HEK293 (cell line): ENCODE data around the gene FBXO9.
A peak's percentile ranks its signal among the peaks of the same experiment; 100 is the strongest.

Experiments used
- CTCF ChIA-PET: fragments of 350-600 bp; formaldehyde crosslinking; extraction: SDS; loops from one replicate; lab custom pipeline; 2021; ENCODE audit warnings: antibody characterized with exemption; lab: Yijun Ruan, JAX
- POLR2A ChIA-PET: fragments of 300-600 bp; formaldehyde crosslinking; extraction: SDS; loops from one replicate; lab custom pipeline; 2020; ENCODE audit warnings: antibody characterized with exemption, inconsistent platforms; lab: Yijun Ruan, JAX
- H3K27ac ChIP-seq: fragments of 200-500 bp; sonication (Bioruptor generic); 2 replicates; pipeline ENCODE4 v1.5.1; 2014; ENCODE audit warnings: low read depth, low read length, control low read depth, inconsistent platforms; ENCODE audit errors: extremely low read depth
- H3K36me3 ChIP-seq, 2 experiments: fragments of 200-500 bp in 1 of 2; sonication (Bioruptor generic) in 1 of 2; 1 replicate in 1 of 2; 2 replicates in 1 of 2; pipeline ENCODE4 v1.5.1; 2014 to 2017; ENCODE audit warnings: inconsistent platforms in 2 of 2, low read length in 2 of 2; ENCODE audit not compliant: control insufficient read depth in 2 of 2, insufficient read depth in 1 of 2
- H3K4me1 ChIP-seq: fragments of 200-500 bp; sonication (Bioruptor generic); 2 replicates; pipeline ENCODE4 v1.5.1; 2014; ENCODE audit warnings: mild to moderate bottlenecking, low read length, inconsistent platforms; ENCODE audit not compliant: control insufficient read depth, insufficient read depth
- H3K4me3 ChIP-seq: 2 replicates; pipeline ENCODE4 v1.5.1; 2011; ENCODE audit warnings: low read depth, mild to moderate bottlenecking, control low read depth, low read length, moderate library complexity
- H3K9me3 ChIP-seq: fragments of 200-500 bp; sonication (Bioruptor generic); 2 replicates; pipeline ENCODE4 v1.5.1; 2014; ENCODE audit warnings: low read depth, low read length, inconsistent platforms; ENCODE audit not compliant: control insufficient read depth, insufficient read depth
- HOXA7 ChIP-seq: sonication (generic); formaldehyde crosslinking; IDR thresholded peaks from 2 replicates; pipeline ENCODE4 v1.8.1; 2022; ENCODE audit warnings: missing genetic modification reagents, borderline replicate concordance
- RBAK ChIP-seq: fragments of 450-650 bp; formaldehyde crosslinking; IDR thresholded peaks from 2 replicates; pipeline ENCODE4 v1.5.1; 2016; ENCODE audit warnings: missing biosample characterization, missing genetic modification characterization
- ZNF266 ChIP-seq: fragments of 450-650 bp; formaldehyde crosslinking; IDR thresholded peaks from 2 replicates; pipeline ENCODE4 v1.5.1; 2016; ENCODE audit warnings: missing biosample characterization, missing genetic modification characterization, low read depth
- ZNF366 ChIP-seq: fragments of 450-650 bp; formaldehyde crosslinking; conservative IDR thresholded peaks from 2 replicates; pipeline ENCODE4 v1.5.1; 2016; ENCODE audit warnings: missing biosample characterization, missing genetic modification characterization
- ZNF488 ChIP-seq: fragments of 450-650 bp; formaldehyde crosslinking; IDR thresholded peaks from 2 replicates; pipeline ENCODE4 v1.5.1; 2016; ENCODE audit warnings: missing biosample characterization, missing genetic modification characterization
- ZNF549 ChIP-seq: fragments of 450-650 bp; IDR thresholded peaks from 2 replicates; pipeline ENCODE4 v1.5.1; 2018; ENCODE audit warnings: missing biosample characterization, missing genetic modification characterization, mild to moderate bottlenecking, inconsistent platforms, moderate library complexity
- ZNF561 ChIP-seq: fragments of 450-650 bp; IDR thresholded peaks from 2 replicates; pipeline ENCODE4 v1.5.1; 2018; ENCODE audit warnings: missing biosample characterization, missing genetic modification characterization, borderline replicate concordance
- ZNF664 ChIP-seq: fragments of 450-650 bp; formaldehyde crosslinking; IDR thresholded peaks from 2 replicates; pipeline ENCODE4 v1.5.1; 2016; ENCODE audit warnings: missing biosample characterization, missing genetic modification characterization
- ZNF837 ChIP-seq: fragments of 450-650 bp; formaldehyde crosslinking; IDR thresholded peaks from 2 replicates; pipeline ENCODE4 v1.5.1; 2016; ENCODE audit warnings: missing biosample characterization, missing genetic modification characterization
- ZSCAN18 ChIP-seq: fragments of 450-650 bp; formaldehyde crosslinking; IDR thresholded peaks from 2 replicates; pipeline ENCODE4 v1.5.1; 2016; ENCODE audit warnings: missing biosample characterization, missing genetic modification characterization
- TF ChIP-seq, protein P1 (sequence below): fragments of 450-650 bp; formaldehyde crosslinking; IDR thresholded peaks from 2 replicates; pipeline ENCODE4 v1.5.1; 2016; ENCODE audit warnings: missing biosample characterization, missing genetic modification characterization
- TF ChIP-seq, protein P2 (sequence below): fragments of 450-650 bp; formaldehyde crosslinking; IDR thresholded peaks from 2 replicates; pipeline ENCODE4 v1.5.1; 2016; ENCODE audit warnings: missing biosample characterization, missing genetic modification characterization
- TF ChIP-seq, protein P3 (sequence below): fragments of 450-650 bp; formaldehyde crosslinking; IDR thresholded peaks from 2 replicates; pipeline ENCODE4 v1.5.1; 2017; ENCODE audit warnings: missing biosample characterization, mild to moderate bottlenecking, missing genetic modification characterization, moderate library complexity
- TF ChIP-seq, protein P4 (sequence below): fragments of 450-650 bp; formaldehyde crosslinking; IDR thresholded peaks from 2 replicates; pipeline ENCODE4 v1.5.1; 2016; ENCODE audit warnings: missing biosample characterization, missing genetic modification characterization
- TF ChIP-seq, protein P5 (sequence below): fragments of 450-650 bp; formaldehyde crosslinking; IDR thresholded peaks from 2 replicates; pipeline ENCODE4 v1.5.1; 2017; ENCODE audit warnings: missing biosample characterization, missing genetic modification characterization

The FBXO9 gene

DNA sequence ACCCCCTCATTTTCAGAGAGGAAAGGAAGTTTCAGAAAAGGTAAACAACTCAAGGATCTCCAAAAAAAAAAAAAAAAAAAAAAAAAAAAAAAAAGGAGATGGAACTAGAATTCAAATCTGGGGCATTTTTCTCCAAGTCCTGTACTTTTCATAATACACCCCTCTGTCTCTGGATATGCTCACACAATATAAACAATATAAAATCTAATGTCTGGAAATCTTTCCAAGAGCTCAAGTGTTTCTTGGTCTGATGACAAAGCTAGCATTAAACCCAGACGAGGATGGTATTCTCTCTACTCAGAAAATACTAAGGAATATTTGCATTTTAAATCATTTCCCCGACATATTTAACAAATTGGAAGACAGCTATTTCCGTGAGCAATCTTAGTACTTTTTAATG is 77.6 kb downstream of the FBXO9 start (continued):
- TF ChIP-seq, protein P1, sequence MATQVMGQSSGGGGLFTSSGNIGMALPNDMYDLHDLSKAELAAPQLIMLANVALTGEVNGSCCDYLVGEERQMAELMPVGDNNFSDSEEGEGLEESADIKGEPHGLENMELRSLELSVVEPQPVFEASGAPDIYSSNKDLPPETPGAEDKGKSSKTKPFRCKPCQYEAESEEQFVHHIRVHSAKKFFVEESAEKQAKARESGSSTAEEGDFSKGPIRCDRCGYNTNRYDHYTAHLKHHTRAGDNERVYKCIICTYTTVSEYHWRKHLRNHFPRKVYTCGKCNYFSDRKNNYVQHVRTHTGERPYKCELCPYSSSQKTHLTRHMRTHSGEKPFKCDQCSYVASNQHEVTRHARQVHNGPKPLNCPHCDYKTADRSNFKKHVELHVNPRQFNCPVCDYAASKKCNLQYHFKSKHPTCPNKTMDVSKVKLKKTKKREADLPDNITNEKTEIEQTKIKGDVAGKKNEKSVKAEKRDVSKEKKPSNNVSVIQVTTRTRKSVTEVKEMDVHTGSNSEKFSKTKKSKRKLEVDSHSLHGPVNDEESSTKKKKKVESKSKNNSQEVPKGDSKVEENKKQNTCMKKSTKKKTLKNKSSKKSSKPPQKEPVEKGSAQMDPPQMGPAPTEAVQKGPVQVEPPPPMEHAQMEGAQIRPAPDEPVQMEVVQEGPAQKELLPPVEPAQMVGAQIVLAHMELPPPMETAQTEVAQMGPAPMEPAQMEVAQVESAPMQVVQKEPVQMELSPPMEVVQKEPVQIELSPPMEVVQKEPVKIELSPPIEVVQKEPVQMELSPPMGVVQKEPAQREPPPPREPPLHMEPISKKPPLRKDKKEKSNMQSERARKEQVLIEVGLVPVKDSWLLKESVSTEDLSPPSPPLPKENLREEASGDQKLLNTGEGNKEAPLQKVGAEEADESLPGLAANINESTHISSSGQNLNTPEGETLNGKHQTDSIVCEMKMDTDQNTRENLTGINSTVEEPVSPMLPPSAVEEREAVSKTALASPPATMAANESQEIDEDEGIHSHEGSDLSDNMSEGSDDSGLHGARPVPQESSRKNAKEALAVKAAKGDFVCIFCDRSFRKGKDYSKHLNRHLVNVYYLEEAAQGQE (tag by site-specific recombination) = no peak
- no peak for TF ChIP-seq ZSCAN18 (tag by site-specific recombination)
- TF ChIP-seq, protein P2, sequence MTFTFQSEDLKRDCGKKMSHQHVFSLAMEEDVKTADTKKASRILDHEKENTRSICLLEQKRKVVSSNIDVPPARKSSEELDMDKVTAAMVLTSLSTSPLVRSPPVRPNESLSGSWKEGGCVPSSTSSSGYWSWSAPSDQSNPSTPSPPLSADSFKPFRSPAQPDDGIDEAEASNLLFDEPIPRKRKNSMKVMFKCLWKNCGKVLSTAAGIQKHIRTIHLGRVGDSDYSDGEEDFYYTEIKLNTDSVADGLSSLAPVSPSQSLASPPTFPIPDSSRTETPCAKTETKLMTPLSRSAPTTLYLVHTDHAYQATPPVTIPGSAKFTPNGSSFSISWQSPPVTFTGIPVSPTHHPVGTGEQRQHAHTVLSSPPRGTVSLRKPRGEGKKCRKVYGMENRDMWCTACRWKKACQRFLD (tag by site-specific recombination) = no peak

DNA sequence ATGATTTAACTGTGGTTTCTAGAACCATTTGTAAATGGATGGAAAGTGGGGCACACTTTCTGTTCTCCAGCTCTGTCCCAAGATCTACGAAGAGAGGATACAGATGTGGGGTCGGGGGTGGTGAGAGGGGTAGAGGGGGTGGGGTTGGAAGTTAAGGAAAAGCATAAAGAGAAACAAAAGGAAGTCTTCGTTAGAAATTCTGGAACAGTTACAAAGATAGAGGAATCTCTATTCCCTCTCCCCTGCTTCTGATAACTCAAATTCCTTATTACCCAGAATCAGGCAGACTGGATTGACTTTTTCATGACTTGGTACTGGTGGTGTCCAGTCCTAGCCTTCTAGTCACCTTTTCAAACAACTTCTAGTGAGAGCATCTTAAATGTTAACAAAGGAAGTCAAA is 78.5 kb downstream of the FBXO9 start:
- no peak overlapping the region for H3K27ac ChIP-seq
- CTCF ChIA-PET = no interaction called here

GRCh38 chr6:53144802-53145201 is 79.6 kb downstream of the FBXO9 start:
- no peaks in the 10 kb centered on the region; the same call in 1 of the 2 replicates for H3K9me3 ChIP-seq
- ChIA-PET CTCF (interaction anchor here (1.6 kb wide), 1 partner anchor 27 kb away, joined by 5 read pairs; no protein-coding TSS in a partner anchor), POLR2A (no interaction called here)
- TF ChIP-seq ZNF366 (tag by site-specific recombination) = peak; percentile 50
- TF ChIP-seq, protein P3, sequence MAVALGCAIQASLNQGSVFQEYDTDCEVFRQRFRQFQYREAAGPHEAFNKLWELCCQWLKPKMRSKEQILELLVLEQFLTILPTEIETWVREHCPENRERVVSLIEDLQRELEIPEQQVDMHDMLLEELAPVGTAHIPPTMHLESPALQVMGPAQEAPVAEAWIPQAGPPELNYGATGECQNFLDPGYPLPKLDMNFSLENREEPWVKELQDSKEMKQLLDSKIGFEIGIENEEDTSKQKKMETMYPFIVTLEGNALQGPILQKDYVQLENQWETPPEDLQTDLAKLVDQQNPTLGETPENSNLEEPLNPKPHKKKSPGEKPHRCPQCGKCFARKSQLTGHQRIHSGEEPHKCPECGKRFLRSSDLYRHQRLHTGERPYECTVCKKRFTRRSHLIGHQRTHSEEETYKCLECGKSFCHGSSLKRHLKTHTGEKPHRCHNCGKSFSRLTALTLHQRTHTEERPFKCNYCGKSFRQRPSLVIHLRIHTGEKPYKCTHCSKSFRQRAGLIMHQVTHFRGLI = no peak
- TF ChIP-seq, protein P4, sequence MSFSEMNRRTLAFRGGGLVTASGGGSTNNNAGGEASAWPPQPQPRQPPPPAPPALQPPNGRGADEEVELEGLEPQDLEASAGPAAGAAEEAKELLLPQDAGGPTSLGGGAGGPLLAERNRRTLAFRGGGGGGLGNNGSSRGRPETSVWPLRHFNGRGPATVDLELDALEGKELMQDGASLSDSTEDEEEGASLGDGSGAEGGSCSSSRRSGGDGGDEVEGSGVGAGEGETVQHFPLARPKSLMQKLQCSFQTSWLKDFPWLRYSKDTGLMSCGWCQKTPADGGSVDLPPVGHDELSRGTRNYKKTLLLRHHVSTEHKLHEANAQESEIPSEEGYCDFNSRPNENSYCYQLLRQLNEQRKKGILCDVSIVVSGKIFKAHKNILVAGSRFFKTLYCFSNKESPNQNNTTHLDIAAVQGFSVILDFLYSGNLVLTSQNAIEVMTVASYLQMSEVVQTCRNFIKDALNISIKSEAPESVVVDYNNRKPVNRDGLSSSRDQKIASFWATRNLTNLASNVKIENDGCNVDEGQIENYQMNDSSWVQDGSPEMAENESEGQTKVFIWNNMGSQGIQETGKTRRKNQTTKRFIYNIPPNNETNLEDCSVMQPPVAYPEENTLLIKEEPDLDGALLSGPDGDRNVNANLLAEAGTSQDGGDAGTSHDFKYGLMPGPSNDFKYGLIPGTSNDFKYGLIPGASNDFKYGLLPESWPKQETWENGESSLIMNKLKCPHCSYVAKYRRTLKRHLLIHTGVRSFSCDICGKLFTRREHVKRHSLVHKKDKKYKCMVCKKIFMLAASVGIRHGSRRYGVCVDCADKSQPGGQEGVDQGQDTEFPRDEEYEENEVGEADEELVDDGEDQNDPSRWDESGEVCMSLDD = no peak
- no peak overlapping the region for H3K27ac ChIP-seq
- no peaks in the 10 kb centered on the region for H3K36me3 ChIP-seq
- no peak overlapping the region for H3K4me3 ChIP-seq
- H3K4me1 ChIP-seq = no peaks in the 10 kb centered on the region

More for the DNA sequence above, 78.5 kb downstream of the FBXO9 start:
- POLR2A ChIA-PET = no interaction called here
- no peak for TF ChIP-seq ZNF488 (tag by site-specific recombination)
- TF ChIP-seq ZNF837 (tag by site-specific recombination) = no peak
- TF ChIP-seq, protein P5, sequence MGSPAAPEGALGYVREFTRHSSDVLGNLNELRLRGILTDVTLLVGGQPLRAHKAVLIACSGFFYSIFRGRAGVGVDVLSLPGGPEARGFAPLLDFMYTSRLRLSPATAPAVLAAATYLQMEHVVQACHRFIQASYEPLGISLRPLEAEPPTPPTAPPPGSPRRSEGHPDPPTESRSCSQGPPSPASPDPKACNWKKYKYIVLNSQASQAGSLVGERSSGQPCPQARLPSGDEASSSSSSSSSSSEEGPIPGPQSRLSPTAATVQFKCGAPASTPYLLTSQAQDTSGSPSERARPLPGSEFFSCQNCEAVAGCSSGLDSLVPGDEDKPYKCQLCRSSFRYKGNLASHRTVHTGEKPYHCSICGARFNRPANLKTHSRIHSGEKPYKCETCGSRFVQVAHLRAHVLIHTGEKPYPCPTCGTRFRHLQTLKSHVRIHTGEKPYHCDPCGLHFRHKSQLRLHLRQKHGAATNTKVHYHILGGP (tag by site-specific recombination) = no peak
- no peak for TF ChIP-seq ZNF664 (tag by site-specific recombination)
- TF ChIP-seq ZNF549 (tag by site-specific recombination) = no peak
- TF ChIP-seq HOXA7 = no peak
- no peak for TF ChIP-seq ZNF266
- no peak for TF ChIP-seq RBAK (tag by site-specific recombination)
- no peak for TF ChIP-seq ZNF561 (tag by site-specific recombination)
- TF ChIP-seq, protein P2 (tag by site-specific recombination) = no peak
- H3K4me1 ChIP-seq = no peaks in the 10 kb centered on the region
- no peaks in the 10 kb centered on the region; the same call in 1 of the 2 replicates for H3K9me3 ChIP-seq
- H3K36me3 ChIP-seq = no peaks in the 10 kb centered on the region
- no peak overlapping the region for H3K4me3 ChIP-seq
